IMR-90 (cell line): Measurements from ENCODE around the gene MUC5AC. TPM values are rescaled to one million over a fixed set of nuclear protein-coding genes. Genes with fewer than 3 reads are reported as not detected.

Source experiments
- ATAC-seq: fragments of 200-7000 bp; cut with Tn5 transposase; 2 replicates; pipeline ENCODE4 v1.9.1; 2020; ENCODE audit warnings: low read depth, mild to moderate bottlenecking, moderate library complexity
- BruUV-seq: library from RNA; stranded (reverse); fragments of 400-500 nt; replicated peaks from 2 replicates; lab custom pipeline; 2021; lab: Mats Ljungman, UMichigan
- CTCF ChIA-PET: fragments of 300-600 bp; formaldehyde crosslinking; extraction: SDS; loops from one replicate; lab custom pipeline; 2021; ENCODE audit warnings: antibody characterized with exemption; lab: Yijun Ruan, JAX
- POLR2A ChIA-PET: fragments of 300-600 bp; sonication (Branson Sonifier 250); formaldehyde crosslinking; loops from one replicate; lab custom pipeline; 2022; ENCODE audit warnings: antibody characterized with exemption; ENCODE audit not compliant: unreplicated experiment; lab: Charles Lee
- DNase-seq: peaks from one replicate; pipeline ENCODE4 v3.0.0; 2013
- H2AFZ ChIP-seq: replicated peaks from 2 replicates; pipeline ENCODE3; 2013; ENCODE audit warnings: low read length, mild to moderate bottlenecking; ENCODE audit not compliant: poor library complexity
- H2AK5ac ChIP-seq: 2 replicates; pipeline ENCODE4 v1.6.1; 2013; ENCODE audit warnings: low read depth, low read length, inconsistent platforms
- H2AK9ac ChIP-seq: replicated peaks from 2 replicates; pipeline ENCODE3; 2013; ENCODE audit warnings: mild to moderate bottlenecking, low read depth, low read length, moderate library complexity; ENCODE audit not compliant: poor library complexity
- H2BK120ac ChIP-seq: 2 replicates; pipeline ENCODE4 v1.6.1; 2013; ENCODE audit warnings: low read depth, low read length, inconsistent platforms
- H2BK15ac ChIP-seq: 3 replicates; pipeline ENCODE4 v1.6.1; 2013; ENCODE audit warnings: low read depth, low read length, inconsistent platforms
- H2BK20ac ChIP-seq: 2 replicates; pipeline ENCODE4 v1.6.1; 2013; ENCODE audit warnings: low read depth, mild to moderate bottlenecking, inconsistent platforms, low read length, moderate library complexity
- H2BK5ac ChIP-seq: 2 replicates; pipeline ENCODE4 v1.6.1; 2013; ENCODE audit warnings: mild to moderate bottlenecking, low read depth, low read length, inconsistent platforms; ENCODE audit not compliant: poor library complexity, severe bottlenecking
- H3K14ac ChIP-seq: replicated peaks from 2 replicates; pipeline ENCODE4 v1.6.1; 2013; ENCODE audit warnings: low read depth, low read length, inconsistent platforms
- H3K18ac ChIP-seq: 2 replicates; pipeline ENCODE4 v1.6.1; 2013; ENCODE audit warnings: low read depth, low read length, control low read depth
- H3K23ac ChIP-seq: 2 replicates; pipeline ENCODE4 v1.6.1; 2013; ENCODE audit warnings: low read depth, low read length, inconsistent platforms
- H3K27ac ChIP-seq: 2 replicates; pipeline ENCODE4 v1.5.1; 2013; ENCODE audit warnings: mild to moderate bottlenecking, control low read depth, low read length; ENCODE audit not compliant: insufficient read depth
- H3K27me3 ChIP-seq: 2 replicates; pipeline ENCODE4 v1.6.1; 2013; ENCODE audit warnings: low read length; ENCODE audit not compliant: control insufficient read depth, insufficient read depth
- H3K36me3 ChIP-seq: 2 replicates; pipeline ENCODE4 v1.6.1; 2013; ENCODE audit warnings: low read length, mixed read lengths; ENCODE audit not compliant: control insufficient read depth, insufficient read depth
- H3K4ac ChIP-seq: 2 replicates; pipeline ENCODE4 v1.6.1; 2013; ENCODE audit warnings: low read depth, low read length, inconsistent platforms
- H3K4me1 ChIP-seq: 2 replicates; pipeline ENCODE4 v1.6.1; 2013; ENCODE audit warnings: low read length, mixed read lengths; ENCODE audit not compliant: control insufficient read depth, insufficient read depth
- H3K4me2 ChIP-seq: 2 replicates; pipeline ENCODE4 v1.6.1; 2013; ENCODE audit warnings: low read depth, mild to moderate bottlenecking, control low read depth, low read length, moderate library complexity
- H3K4me3 ChIP-seq: 2 replicates; pipeline ENCODE4 v1.5.1; 2013; ENCODE audit warnings: low read depth, mild to moderate bottlenecking, control low read depth, low read length, moderate library complexity; ENCODE audit not compliant: insufficient read depth
- H3K56ac ChIP-seq: 2 replicates; pipeline ENCODE4 v1.6.1; 2013; ENCODE audit warnings: low read length, inconsistent platforms; ENCODE audit not compliant: insufficient read depth; ENCODE audit errors: extremely low read depth
- H3K79me1 ChIP-seq, 2 experiments: 2 replicates each; pipeline ENCODE4 v1.6.1; 2013; ENCODE audit warnings: low read length in 2 of 2, inconsistent platforms in 1 of 2, low read depth in 1 of 2
- H3K9ac ChIP-seq: 2 replicates; pipeline ENCODE4 v1.6.1; 2013; ENCODE audit warnings: low read depth, low read length, control low read depth
- H3K9me1 ChIP-seq: 2 replicates; pipeline ENCODE4 v1.6.1; 2013; ENCODE audit warnings: low read length, inconsistent platforms; ENCODE audit not compliant: insufficient read depth
- H3K9me3 ChIP-seq: 2 replicates; pipeline ENCODE4 v1.6.1; 2013; ENCODE audit warnings: low read length; ENCODE audit not compliant: control insufficient read depth, insufficient read depth
- H4K20me1 ChIP-seq: 2 replicates; pipeline ENCODE4 v1.6.1; 2013; ENCODE audit warnings: low read length, inconsistent platforms; ENCODE audit not compliant: insufficient read depth
- H4K5ac ChIP-seq: 2 replicates; pipeline ENCODE4 v1.6.1; 2013; ENCODE audit warnings: mild to moderate bottlenecking, low read depth, low read length, control low read depth
- H4K8ac ChIP-seq, 2 experiments: 2 replicates each; pipeline ENCODE4 v1.6.1; 2013; ENCODE audit warnings: low read depth in 2 of 2, low read length in 2 of 2, control low read depth in 1 of 2, inconsistent platforms in 1 of 2
- H4K91ac ChIP-seq: 2 replicates; pipeline ENCODE4 v1.6.1; 2013; ENCODE audit warnings: low read depth, low read length, inconsistent platforms; ENCODE audit not compliant: insufficient read depth
- BHLHE40 ChIP-seq: fragments of 150-350 bp; IDR thresholded peaks from 2 replicates; pipeline ENCODE4 v1.6.1; 2016; ENCODE audit warnings: mild to moderate bottlenecking, low read depth, low read length
- FOS ChIP-seq: fragments of 150-350 bp; IDR thresholded peaks from 2 replicates; pipeline ENCODE4 v1.6.1; 2016; ENCODE audit warnings: low read depth, low read length
- NFE2L2 ChIP-seq: fragments of 150-350 bp; IDR thresholded peaks from 2 replicates; pipeline ENCODE4 v1.6.1; 2016; ENCODE audit warnings: low read depth, mild to moderate bottlenecking, low read length
- POLR2A ChIP-seq: IDR thresholded peaks from 2 replicates; pipeline ENCODE4 v1.6.1; 2012; ENCODE audit warnings: mild to moderate bottlenecking, low read depth, low read length
- SMC3 ChIP-seq: fragments of 150-350 bp; IDR thresholded peaks from 2 replicates; pipeline ENCODE4 v1.6.1; 2016; ENCODE audit warnings: low read depth, mild to moderate bottlenecking, antibody characterized with exemption, low read length, moderate library complexity
- WGBS, 2 experiments: methylation state at CpG; one replicate each; pipeline versions ENCODE4 v1.1.5 to v1.1.7; 2013; ENCODE audit warnings: missing lambda C conversion rate in 2 of 2; ENCODE audit not compliant: insufficient read length in 1 of 2; ENCODE audit errors: extremely low coverage in 2 of 2; 5-methylcytosine and 5-hydroxymethylcytosine counted together
- dilution Hi-C: fragments of 300-500 bp; cut with HindIII; formaldehyde crosslinking; loops from one replicate; pipeline ENCODE4 v1.14.3; 2018; ENCODE audit warnings: low sequenced_read_pairs; ENCODE audit not compliant: unreplicated experiment
- in situ Hi-C: fragments of 300-500 bp; cut with MboI; formaldehyde crosslinking; loops from 3 replicates; pipeline ENCODE4 v1.14.3; 2019; ENCODE audit warnings: low sequenced_read_pairs, inconsistent platforms, mixed read lengths
- intact Hi-C: fragments of 100-400 bp; cut with micrococcal nuclease; formaldehyde crosslinking; loops from 2 replicates; pipeline ENCODE4 v1.10.0; 2022
- polyA plus RNA-seq, 3 experiments: library from polyadenylated mRNA; depleted of rRNA; stranded (reverse); fragments of >200 nt; gene quantifications; 2 replicates each; pipeline ENCODE4 v1.2.3, GENCODE V29; 2012; ENCODE audit warnings: low replicate concordance in 1 of 3
- total RNA-seq: library from RNA; depleted of rRNA; stranded (reverse); fragments of >200 nt; gene quantifications from 2 replicates; pipeline ENCODE4 v1.2.3, GENCODE V29; 2012

The MUC5AC gene
- total and polyA plus RNA-seq, 2 of the 4 experiments (the other 2 are of a cell fraction), result 0.02 TPM; not detected in 1

DNA sequence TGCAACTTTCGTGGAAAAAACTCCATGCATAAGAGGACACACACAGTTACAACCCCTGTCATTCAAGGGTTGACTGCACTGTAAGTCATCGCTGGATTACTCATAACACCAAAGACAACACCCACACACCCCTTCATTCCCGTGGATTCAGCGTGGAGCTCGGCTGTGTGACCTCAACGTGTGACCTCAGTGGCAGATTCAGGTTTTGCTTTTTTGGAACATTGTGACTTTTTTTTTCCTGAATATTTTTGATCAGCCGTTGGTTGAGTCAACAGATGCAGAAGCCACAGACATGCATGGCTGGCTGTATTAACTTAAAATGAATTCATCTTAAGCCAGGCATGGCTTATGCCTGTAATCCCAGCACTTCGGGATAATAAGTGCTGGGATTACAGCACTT lies 19.7 kb upstream of the MUC5AC start:
- no peak overlapping the region; the same call in 1 of the 2 replicates for H3K27ac ChIP-seq
- POLR2A ChIA-PET, result no interaction called here

More for the DNA sequence above, 19.7 kb upstream of the MUC5AC start:
- Histone ChIP-seq H3K23ac (no peak overlapping the region), H3K4me2 (no peak overlapping the region; the same call in 1 of the 2 replicates), H2BK20ac (peak overlapping the region; percentile 43), H3K79me1 (no peaks in the 10 kb centered on the region), H2BK120ac (peak overlapping the region; percentile 44), H3K27me3 (no peaks in the 10 kb centered on the region), H4K5ac (no peak overlapping the region; the same call in 1 of the 2 replicates), H3K18ac (peak overlapping the region; percentile 30; the same call in 1 of the 2 replicates), H4K8ac (peak overlapping the region in 1 of 2 experiments; percentile 25; a peak in 1 of 4 replicates), H3K36me3 (no peaks in the 10 kb centered on the region), H4K20me1 (no peaks in the 10 kb centered on the region), H2AK9ac (no peak overlapping the region), H3K56ac (no peak overlapping the region), H3K9me3 (peaks cover 19% of the 10 kb centered on the region), H3K14ac (no peak overlapping the region), H3K4me1 (peaks cover 13% of the 10 kb centered on the region), H2AFZ (peak overlapping the region; percentile 39), H2BK15ac (no peak overlapping the region; the same call in 2 of the 3 replicates), H3K4me3 (no peak overlapping the region), H3K9me1 (0 out of 2 replicates have a peak, but pooled peaks cover 5% of the 10 kb centered on the region), H2BK5ac (peak overlapping the region; percentile 95), H3K4ac (peak overlapping the region; percentile 60), H2AK5ac (0 out of 2 replicates have a peak overlapping the region, but pooled peaks have one; percentile 8), H3K9ac (no peak overlapping the region), H4K91ac (no peak overlapping the region)
- no TSS peak for BruUV-seq
- peak; percentile 82 for DNase-seq
- CTCF ChIA-PET, result no interaction called here
- in situ Hi-C loops (no loop called here), intact Hi-C loops (no loop called here), dilution Hi-C loops (no loop called here)
- TF ChIP-seq BHLHE40 (peak; percentile 59), NFE2L2 (no peak), SMC3 (no peak), POLR2A (no peak), FOS (peak; percentile 65; the same call in 1 of the 2 replicates)
- 46% methylated on average over 4 of the region's 8 CpGs; no CpG with 5 or more reads in 1 of the 2 experiments for WGBS, 2 experiments
- peak; percentile 44; the same call in 1 of the 2 replicates for ATAC-seq
